RPMI7951 (cell line): ENCODE data around the gene ROBO2. TPM values are rescaled to one million over a fixed set of nuclear protein-coding genes. Genes with fewer than 3 reads are reported as not detected.
A peak's percentile ranks its signal among the peaks of the same experiment; 100 is the strongest.
"Not testable (repeated sequence)": the region's sequence is repeated elsewhere in the genome, so short reads cannot be mapped to it uniquely, and the experiment has no call there.

Experiments used
- DNase-seq: peaks from one replicate; pipeline ENCODE4 v3.0.0-alpha.2; 2012; ENCODE audit warnings: low read depth
- total RNA-seq: library from RNA; depleted of rRNA; stranded (reverse); fragments of >200 nt; shearing (Covaris generic); gene quantifications from 2 replicates; pipeline ENCODE4 v1.2.3, GENCODE V29; 2014

ROBO2 gene
- total RNA-seq, 1 experiment from 2014 or later, result not detected

DNA sequence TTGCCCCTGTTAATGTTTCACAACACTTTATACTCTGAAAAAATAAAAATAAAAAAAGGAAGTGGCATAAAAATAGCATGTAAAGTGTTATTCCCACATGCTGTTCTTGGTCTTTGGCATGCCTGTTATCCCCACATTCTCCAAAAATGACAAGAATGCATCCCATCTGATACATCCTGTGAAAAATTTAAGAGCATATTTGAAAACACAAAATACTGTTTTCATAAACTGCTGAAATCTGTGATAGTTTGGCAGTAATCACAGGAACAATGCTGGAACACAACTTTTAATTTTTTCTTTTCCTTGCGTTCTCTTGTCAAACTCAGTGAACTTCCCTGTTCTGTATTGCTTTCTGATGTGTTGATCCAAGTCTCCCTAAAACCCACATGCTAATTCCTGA, 288.8 kb downstream of the ROBO2 start:
- no peak for DNase-seq

DNA sequence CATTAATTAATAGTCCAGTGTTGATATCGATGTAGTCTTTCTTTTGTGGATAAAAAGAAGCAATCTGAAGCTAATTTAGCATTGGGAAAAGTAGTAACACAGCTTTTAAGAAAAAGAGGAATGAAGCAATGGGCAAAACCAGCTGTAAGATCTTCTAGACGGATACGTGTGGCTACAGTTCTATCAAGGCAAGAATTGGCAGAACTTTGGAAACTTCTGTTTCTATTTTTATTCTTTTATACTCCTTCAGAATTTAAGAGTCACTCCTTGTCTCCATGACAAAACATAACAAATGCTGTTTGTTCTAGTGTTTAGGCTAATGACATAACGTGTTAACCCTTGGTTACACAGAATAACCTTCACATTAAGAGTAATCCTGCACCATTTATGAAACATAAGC, 289.2 kb downstream of the ROBO2 start:
- DNase-seq, result no peak

DNA sequence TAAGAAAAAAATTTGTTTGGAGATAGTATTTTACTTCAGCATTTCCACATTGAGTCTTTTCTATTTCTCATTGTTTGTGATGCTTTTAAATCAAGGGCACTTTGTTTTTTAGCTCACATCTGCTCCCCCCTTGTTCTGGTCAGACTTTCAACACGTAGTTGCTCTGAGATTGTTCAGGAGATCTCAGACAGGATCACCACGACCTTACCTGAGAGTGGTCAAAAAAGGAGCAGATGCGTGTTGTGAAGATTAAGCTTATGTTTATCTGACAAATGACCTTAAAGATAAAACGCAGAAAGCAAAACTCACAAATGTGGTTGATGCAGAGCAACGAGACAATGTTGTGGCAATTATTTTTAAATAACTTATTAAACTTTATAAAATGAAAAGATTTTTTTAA, 298.3 kb downstream of the ROBO2 start:
- DNase-seq, result no peak

- no peak for DNase-seq
These were observed 302.1 kb downstream of the ROBO2 start for GRCh38 chr3:77342027-77342426.

- DNase-seq, result no peak
These were observed 302.8 kb downstream of the ROBO2 start for GRCh38 chr3:77342688-77343087.

GRCh38 chr3:77345009-77345408, 305.1 kb downstream of the ROBO2 start:
- DNase-seq, result no peak

- DNase-seq, result peak; percentile 15
These were observed 308.5 kb downstream of the ROBO2 start for GRCh38 chr3:77348244-77348855.

GRCh38 chr3:77354958-77355357, 315.1 kb downstream of the ROBO2 start:
- no peak for DNase-seq

DNA sequence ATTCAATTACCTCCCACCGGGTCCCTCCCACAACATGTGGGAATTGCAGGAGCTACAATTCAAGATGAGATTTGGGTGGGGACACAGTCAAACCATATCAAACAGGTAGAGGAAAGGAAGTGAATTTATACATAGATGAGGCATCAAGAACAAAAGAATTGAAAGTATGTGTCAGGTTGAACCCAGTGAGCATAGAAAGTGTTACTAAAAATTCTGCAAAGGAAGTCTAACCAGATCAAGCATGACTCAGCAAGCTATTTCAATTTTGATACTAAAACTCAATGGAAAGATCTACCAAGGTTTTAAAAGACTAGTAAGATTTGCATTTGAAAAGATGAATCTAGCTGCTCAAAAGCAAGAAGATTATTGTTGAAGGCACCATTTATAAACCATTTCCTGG, 323.0 kb downstream of the ROBO2 start:
- DNase-seq, result no peak

DNA sequence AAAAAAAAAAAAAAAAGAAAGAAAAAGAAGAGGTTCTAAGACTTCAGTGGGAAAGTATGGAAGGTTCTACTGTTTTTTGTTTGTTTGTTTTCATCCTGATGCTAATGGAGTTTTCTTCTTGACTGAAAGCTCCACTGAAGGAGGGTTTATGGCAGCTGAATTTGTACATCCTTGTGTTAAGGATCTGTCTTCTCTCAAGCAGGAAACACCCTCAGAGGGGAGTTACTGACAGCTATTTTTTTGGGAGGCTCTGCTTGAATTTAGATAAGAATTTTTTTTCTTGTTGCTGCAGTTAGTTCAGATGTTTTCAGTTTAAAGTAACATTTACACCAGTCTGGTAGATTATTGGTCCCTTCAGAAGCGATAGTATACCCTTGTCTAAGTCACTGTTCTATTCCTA, 325.3 kb downstream of the ROBO2 start:
- DNase-seq, result no peak

DNA sequence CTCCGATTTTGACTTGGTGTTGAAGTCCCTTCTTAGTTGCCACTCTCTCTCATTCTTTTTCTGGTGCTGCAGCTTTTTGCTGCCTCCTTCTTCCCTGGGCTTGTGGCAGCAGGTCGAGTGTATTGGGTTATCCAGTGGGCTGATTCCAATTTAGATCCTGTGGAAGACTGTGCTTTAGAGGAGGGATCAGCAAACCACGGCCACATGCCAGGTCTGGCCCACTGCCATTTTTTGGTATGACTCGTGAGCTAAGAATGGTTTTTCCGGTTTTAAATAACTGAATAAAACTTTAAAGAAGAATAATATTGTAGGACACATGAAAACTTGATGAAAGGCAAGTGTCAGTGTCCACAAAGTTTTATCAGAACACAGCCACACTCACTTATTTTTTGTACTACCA, 330.5 kb downstream of the ROBO2 start:
- DNase-seq, result peak; percentile 1

- no peak for DNase-seq
These were observed 332.1 kb downstream of the ROBO2 start for GRCh38 chr3:77372018-77372417.

GRCh38 chr3:77372634-77373346, 332.9 kb downstream of the ROBO2 start:
- no peak for DNase-seq

DNA sequence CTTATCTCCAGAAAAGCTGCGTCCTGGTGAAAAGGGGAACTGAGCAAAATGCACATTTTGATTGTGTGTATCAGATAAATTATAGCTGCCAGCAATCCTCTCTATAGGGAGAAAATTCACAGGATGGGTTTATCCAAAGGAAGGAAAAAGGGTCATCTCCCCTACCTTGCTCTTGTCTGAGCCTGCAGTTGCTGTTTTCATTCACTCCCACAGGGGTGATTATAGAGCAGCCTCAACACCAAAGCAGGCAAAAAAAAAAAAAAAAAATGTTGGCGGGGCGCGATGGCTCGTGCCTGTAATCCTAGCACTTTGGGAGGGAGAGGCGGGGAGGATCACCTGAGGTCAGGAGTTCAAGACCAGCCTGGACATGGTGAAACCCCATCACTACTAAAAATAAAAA, 333.7 kb downstream of the ROBO2 start:
- no peak for DNase-seq

GRCh38 chr3:77376511-77376910, 336.6 kb downstream of the ROBO2 start:
- DNase-seq, result no peak

DNA sequence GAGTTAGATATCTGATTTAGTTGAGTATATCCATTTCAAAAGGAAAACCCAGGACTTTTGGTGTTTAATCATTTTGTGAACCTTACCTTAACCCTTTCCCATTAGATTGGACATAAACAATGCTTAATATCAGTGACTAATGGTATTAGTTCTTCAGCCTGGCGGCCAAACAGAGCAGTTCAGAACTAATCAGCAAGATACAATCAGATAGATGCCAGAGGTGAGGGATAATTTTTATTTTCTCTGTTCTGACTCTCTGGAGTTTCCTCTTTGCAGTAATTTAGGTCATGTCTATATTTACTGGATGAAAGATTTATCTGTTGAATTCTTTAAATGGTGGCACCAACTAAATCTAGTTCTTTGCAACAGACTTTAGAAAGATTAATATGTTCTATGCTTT, 337.8 kb downstream of the ROBO2 start:
- no peak for DNase-seq

DNA sequence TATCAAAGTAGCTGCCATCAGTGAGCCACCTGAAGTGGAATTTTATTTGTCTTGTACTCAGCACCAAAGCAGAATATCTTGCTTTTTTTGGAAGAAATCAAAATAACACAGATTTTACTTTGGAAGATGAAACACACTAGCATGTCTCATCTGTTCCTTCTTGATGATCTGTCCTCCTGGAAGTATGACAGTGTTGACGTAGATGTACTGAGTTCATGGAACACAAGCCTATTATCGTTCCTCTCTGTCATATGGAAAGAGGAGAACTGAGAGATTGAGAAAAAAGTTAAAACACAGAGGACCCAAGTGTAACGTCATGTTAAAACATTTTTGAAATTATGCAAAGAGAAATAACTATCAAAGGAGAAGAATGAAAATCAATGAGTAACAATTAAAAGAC, 340.2 kb downstream of the ROBO2 start:
- no peak for DNase-seq

- DNase-seq, result no peak
These were observed 341.5 kb downstream of the ROBO2 start for GRCh38 chr3:77381431-77381830.

DNA sequence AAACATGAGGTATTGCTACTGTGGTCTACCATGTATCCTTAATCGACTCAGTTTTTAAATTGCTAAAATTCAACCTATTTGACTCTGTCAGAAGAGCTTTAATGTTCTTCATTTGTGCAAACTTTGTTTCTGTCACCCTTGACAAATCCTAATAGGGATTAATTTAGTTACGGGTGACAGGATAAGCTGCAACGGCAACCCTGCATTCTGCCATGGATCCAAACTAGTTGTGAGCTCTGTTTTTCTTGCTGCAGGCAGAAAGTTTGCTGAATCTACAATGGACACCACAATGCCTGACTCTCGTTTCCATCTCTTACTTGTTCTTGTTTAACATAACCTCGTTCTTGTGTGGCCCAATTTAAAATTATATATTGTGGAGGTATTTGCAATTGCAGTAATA, 352.3 kb downstream of the ROBO2 start:
- DNase-seq, result no peak

- DNase-seq, result no peak
These were observed 354.1 kb downstream of the ROBO2 start for GRCh38 chr3:77394046-77394445.

GRCh38 chr3:77404871-77405270, 365.0 kb downstream of the ROBO2 start:
- no peak for DNase-seq

GRCh38 chr3:77407441-77407840, 367.5 kb downstream of the ROBO2 start:
- DNase-seq, result no peak

DNA sequence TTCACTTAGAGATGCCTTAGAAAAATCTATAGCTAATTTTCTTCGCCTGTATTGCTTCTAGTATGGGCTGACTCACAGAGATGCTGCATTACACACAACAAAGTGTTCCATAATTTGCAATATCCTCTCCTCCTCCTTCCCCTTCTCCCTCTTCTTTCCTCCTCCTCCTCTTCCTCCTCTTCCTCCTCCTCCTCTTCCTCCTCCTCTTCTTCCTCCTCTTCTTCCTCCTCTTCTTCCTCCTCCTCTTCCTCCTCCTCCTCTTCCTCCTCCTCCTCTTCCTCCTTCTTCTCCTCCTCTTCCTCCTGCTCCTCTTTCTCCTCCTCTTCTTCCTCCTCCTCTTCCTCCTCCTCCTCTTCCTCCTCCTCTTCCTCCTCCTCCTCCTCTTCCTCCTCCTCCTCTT, 370.4 kb downstream of the ROBO2 start:
- DNase-seq, result not testable (repeated sequence)

GRCh38 chr3:77411334-77411733, 371.4 kb downstream of the ROBO2 start:
- DNase-seq, result no peak
